CD4-positive, alpha-beta T cell treated with Interleukin-10 for 1 hour (primary cell): ENCODE results near the gene STK10.

Experiments
- DNase-seq: peaks from one replicate; pipeline ENCODE4 v3.0.0-alpha.2; 2020

Gene STK10

GRCh38 chr5:172004824-172005237 is 183.2 kb downstream of the STK10 start:
- DNase-seq = peak; percentile 39

GRCh38 chr5:172003746-172004145 is 184.3 kb downstream of the STK10 start:
- no peak for DNase-seq

- no peak for DNase-seq
Observed at GRCh38 chr5:172002840-172003512, 185.0 kb downstream of the STK10 start.

GRCh38 chr5:172002310-172002709 is 185.7 kb downstream of the STK10 start:
- DNase-seq = peak; percentile 50

GRCh38 chr5:171999877-172000276 is 188.1 kb downstream of the STK10 start:
- DNase-seq = no peak

- DNase-seq = no peak
Observed at GRCh38 chr5:171999100-171999499, 188.9 kb downstream of the STK10 start.

GRCh38 chr5:171997011-171997410 is 191.0 kb downstream of the STK10 start:
- DNase-seq = no peak

- no peak for DNase-seq
Observed at GRCh38 chr5:171992813-171993212, 195.2 kb downstream of the STK10 start.

GRCh38 chr5:171992305-171992704 is 195.7 kb downstream of the STK10 start:
- DNase-seq = no peak
